ENCODE measurements around the gene OR10A5.

- TF ChIP-seq CTCF (conservative IDR thresholded peaks at IDR 0.05) = no peak
- no peak for TF ChIP-seq EZH2 (IDR thresholded peaks at IDR 0.05; ENCODE audit: low read depth)
Measured at GRCh38 chr11:6888830-6889229, 43.3 kb downstream of the OR10A5 start.

Measured in PC-9 (cell line).